Measurements from ENCODE around the gene DBH. TPM values are rescaled to one million over a fixed set of nuclear protein-coding genes. Genes with fewer than 3 reads are reported as not detected.

DBH gene
- total RNA-seq, 2 donors from 2014 or later = not detected

- DNase-seq (ENCODE audit: low spot score) (no peak), ATAC-seq (ENCODE audit: insufficient number of reproducible peaks, low FRiP score, low read depth) (no peak)
- TF ChIP-seq CTCF (IDR thresholded peaks at IDR 0.05) = no peak
Observed at GRCh38 chr9:133692364-133692985, 56.3 kb downstream of the DBH start.

GRCh38 chr9:133693116-133693515 is 57.0 kb downstream of the DBH start:
- no peak for TF ChIP-seq CTCF (IDR thresholded peaks at IDR 0.05)
- DNase-seq (ENCODE audit: low spot score) (no peak), ATAC-seq (ENCODE audit: insufficient number of reproducible peaks, low FRiP score, low read depth) (no peak)
- H3K4me1 ChIP-seq (ENCODE audit: control insufficient read depth in 1 of 2, low read depth in 2 of 2) = no peaks in the 10 kb centered on the region
- no peaks in the 10 kb centered on the region for H3K36me3 ChIP-seq
- H3K4me3 ChIP-seq = no peak overlapping the region
- H3K27me3 ChIP-seq (replicated peaks; ENCODE audit: insufficient read depth) = no peaks in the 10 kb centered on the region
- no peak overlapping the region for H3K27ac ChIP-seq
- no peaks in the 10 kb centered on the region for H3K9me3 ChIP-seq

More at GRCh38 chr9:133692364-133692985, 56.3 kb downstream of the DBH start:
- no peak overlapping the region for H3K27ac ChIP-seq
- H3K4me3 ChIP-seq = no peak overlapping the region
- H3K4me1 ChIP-seq (ENCODE audit: control insufficient read depth in 1 of 2, low read depth in 2 of 2) = no peaks in the 10 kb centered on the region
- no peaks in the 10 kb centered on the region for H3K9me3 ChIP-seq
- no peaks in the 10 kb centered on the region for H3K27me3 ChIP-seq (replicated peaks; ENCODE audit: insufficient read depth)
- H3K36me3 ChIP-seq = no peaks in the 10 kb centered on the region

- no peaks in the 10 kb centered on the region for H3K4me1 ChIP-seq (ENCODE audit: control insufficient read depth in 1 of 2, low read depth in 2 of 2)
- H3K9me3 ChIP-seq = no peaks in the 10 kb centered on the region
- no peaks in the 10 kb centered on the region for H3K36me3 ChIP-seq
- no peak for TF ChIP-seq CTCF (IDR thresholded peaks at IDR 0.05)
- H3K4me3 ChIP-seq = no peak overlapping the region
- H3K27ac ChIP-seq = no peak overlapping the region
- H3K27me3 ChIP-seq (replicated peaks; ENCODE audit: insufficient read depth) = no peaks in the 10 kb centered on the region
- DNase-seq (ENCODE audit: low spot score) = no peak
- no peak for ATAC-seq (ENCODE audit: insufficient number of reproducible peaks, low FRiP score, low read depth)
Observed at GRCh38 chr9:133693703-133694529, 57.8 kb downstream of the DBH start.

GRCh38 chr9:133694686-133695085 is 58.5 kb downstream of the DBH start:
- no peak for DNase-seq (ENCODE audit: low spot score)
- Histone ChIP-seq H3K4me3 (no peak overlapping the region), H3K36me3 (no peaks in the 10 kb centered on the region), H3K27ac (no peak overlapping the region), H3K4me1 (ENCODE audit: control insufficient read depth in 1 of 2, low read depth in 2 of 2) (no peaks in the 10 kb centered on the region), H3K27me3 (replicated peaks; ENCODE audit: insufficient read depth) (no peaks in the 10 kb centered on the region), H3K9me3 (no peaks in the 10 kb centered on the region)
- no peak for TF ChIP-seq CTCF (IDR thresholded peaks at IDR 0.05)
- no peak for ATAC-seq (ENCODE audit: insufficient number of reproducible peaks, low FRiP score, low read depth)

- TF ChIP-seq CTCF (IDR thresholded peaks at IDR 0.05) = no peak
Observed at GRCh38 chr9:133696071-133696472, 59.9 kb downstream of the DBH start.

More at GRCh38 chr9:133696071-133696472, 59.9 kb downstream of the DBH start:
- no peaks in the 10 kb centered on the region for H3K36me3 ChIP-seq
- H3K27me3 ChIP-seq (replicated peaks; ENCODE audit: insufficient read depth) = no peaks in the 10 kb centered on the region
- H3K4me3 ChIP-seq = no peak overlapping the region
- DNase-seq (ENCODE audit: low spot score) (no peak), ATAC-seq (ENCODE audit: insufficient number of reproducible peaks, low FRiP score, low read depth) (no peak)
- H3K4me1 ChIP-seq (ENCODE audit: control insufficient read depth in 1 of 2, low read depth in 2 of 2) = no peaks in the 10 kb centered on the region
- H3K27ac ChIP-seq = no peak overlapping the region
- H3K9me3 ChIP-seq = no peaks in the 10 kb centered on the region

Measured in thoracic aorta (tissue), 2 donors.